Type B pancreatic cell (in vitro differentiated cells): ENCODE results near the gene SMIM43. TPM values are rescaled to one million over a fixed set of nuclear protein-coding genes. Genes with fewer than 3 reads are reported as not detected.

ENCODE experiments used
- DNase-seq: peaks from one replicate; pipeline ENCODE4 v3.0.0; 2021; ENCODE audit warnings: mixed read lengths; ENCODE audit not compliant: unreplicated experiment; ENCODE audit errors: extremely low spot score
- H3K27ac Mint-ChIP-seq: 2 replicates; pipeline ENCODE4 v1.8.0; 2021; ENCODE audit warnings: mild to moderate bottlenecking, mixed read lengths
- H3K27me3 Mint-ChIP-seq: 2 replicates; pipeline ENCODE4 v1.8.0; 2021; ENCODE audit warnings: mixed read lengths
- H3K36me3 Mint-ChIP-seq: 2 replicates; pipeline ENCODE4 v1.8.0; 2021; ENCODE audit warnings: mixed read lengths
- H3K4me1 Mint-ChIP-seq: one replicate; pipeline ENCODE4 v1.8.0; 2021; ENCODE audit warnings: mixed read lengths; ENCODE audit not compliant: unreplicated experiment
- H3K4me3 Mint-ChIP-seq: 2 replicates; pipeline ENCODE4 v1.8.0; 2021; ENCODE audit warnings: mild to moderate bottlenecking, mixed read lengths
- H3K9me3 Mint-ChIP-seq: 2 replicates; pipeline ENCODE4 v1.8.0; 2021; ENCODE audit warnings: mixed read lengths
- total RNA-seq: library from RNA; stranded (reverse); gene quantifications from 2 replicates; pipeline ENCODE4 v1.2.1, GENCODE V29; 2021; ENCODE audit warnings: low replicate concordance
- TF ChIP-seq, protein P1 (sequence below): fragments of 200-600 bp; sonication (generic); conservative IDR thresholded peaks from 2 replicates; pipeline ENCODE4 v1.5.0; 2021; ENCODE audit warnings: antibody characterized with exemption, mild to moderate bottlenecking

SMIM43 gene
- total RNA-seq, 1 donor from 2014 or later, result 0.60 TPM

DNA sequence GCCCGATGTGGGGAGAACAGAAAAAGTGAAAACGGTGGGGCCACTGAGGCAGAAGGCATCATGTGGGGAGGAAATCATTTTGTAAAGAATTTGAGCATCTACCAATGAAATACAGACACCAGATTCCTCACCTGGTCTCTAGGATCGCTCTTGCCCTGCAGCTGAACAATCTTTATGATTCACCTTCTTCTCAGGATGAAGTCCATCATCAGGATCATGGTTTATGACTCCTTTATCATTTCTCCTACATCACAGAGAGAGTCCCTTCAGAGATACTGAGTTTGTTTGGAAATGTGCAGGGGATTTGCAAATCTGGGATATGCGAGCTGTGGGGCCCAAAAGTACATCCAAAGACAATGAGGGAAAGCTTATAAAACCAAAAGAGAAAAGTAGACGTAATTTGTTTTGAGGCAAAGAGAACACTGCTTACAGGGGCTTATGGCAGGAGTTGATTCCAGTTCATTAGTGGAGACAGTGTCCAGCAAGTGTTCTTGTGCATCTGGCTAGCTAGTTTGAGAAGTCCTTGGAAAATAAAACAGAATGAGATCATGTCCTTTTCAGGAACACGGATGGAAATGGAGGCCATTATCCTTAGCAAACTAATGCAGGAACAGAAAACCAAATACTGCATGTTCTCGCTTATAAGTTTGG is 52.8 kb downstream of the SMIM43 start:
- Mint-ChIP-seq H3K4me3 (peak overlapping the region; percentile 76), H3K4me1 (peaks cover 9% of the 10 kb centered on the region), H3K36me3 (no peaks in the 10 kb centered on the region), H3K27me3 (no peaks in the 10 kb centered on the region), H3K9me3 (no peaks in the 10 kb centered on the region), H3K27ac (peak overlapping the region; percentile 81)
- TF ChIP-seq, protein P1, sequence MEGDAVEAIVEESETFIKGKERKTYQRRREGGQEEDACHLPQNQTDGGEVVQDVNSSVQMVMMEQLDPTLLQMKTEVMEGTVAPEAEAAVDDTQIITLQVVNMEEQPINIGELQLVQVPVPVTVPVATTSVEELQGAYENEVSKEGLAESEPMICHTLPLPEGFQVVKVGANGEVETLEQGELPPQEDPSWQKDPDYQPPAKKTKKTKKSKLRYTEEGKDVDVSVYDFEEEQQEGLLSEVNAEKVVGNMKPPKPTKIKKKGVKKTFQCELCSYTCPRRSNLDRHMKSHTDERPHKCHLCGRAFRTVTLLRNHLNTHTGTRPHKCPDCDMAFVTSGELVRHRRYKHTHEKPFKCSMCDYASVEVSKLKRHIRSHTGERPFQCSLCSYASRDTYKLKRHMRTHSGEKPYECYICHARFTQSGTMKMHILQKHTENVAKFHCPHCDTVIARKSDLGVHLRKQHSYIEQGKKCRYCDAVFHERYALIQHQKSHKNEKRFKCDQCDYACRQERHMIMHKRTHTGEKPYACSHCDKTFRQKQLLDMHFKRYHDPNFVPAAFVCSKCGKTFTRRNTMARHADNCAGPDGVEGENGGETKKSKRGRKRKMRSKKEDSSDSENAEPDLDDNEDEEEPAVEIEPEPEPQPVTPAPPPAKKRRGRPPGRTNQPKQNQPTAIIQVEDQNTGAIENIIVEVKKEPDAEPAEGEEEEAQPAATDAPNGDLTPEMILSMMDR, result no peak
- DNase-seq, result no peak

DNA sequence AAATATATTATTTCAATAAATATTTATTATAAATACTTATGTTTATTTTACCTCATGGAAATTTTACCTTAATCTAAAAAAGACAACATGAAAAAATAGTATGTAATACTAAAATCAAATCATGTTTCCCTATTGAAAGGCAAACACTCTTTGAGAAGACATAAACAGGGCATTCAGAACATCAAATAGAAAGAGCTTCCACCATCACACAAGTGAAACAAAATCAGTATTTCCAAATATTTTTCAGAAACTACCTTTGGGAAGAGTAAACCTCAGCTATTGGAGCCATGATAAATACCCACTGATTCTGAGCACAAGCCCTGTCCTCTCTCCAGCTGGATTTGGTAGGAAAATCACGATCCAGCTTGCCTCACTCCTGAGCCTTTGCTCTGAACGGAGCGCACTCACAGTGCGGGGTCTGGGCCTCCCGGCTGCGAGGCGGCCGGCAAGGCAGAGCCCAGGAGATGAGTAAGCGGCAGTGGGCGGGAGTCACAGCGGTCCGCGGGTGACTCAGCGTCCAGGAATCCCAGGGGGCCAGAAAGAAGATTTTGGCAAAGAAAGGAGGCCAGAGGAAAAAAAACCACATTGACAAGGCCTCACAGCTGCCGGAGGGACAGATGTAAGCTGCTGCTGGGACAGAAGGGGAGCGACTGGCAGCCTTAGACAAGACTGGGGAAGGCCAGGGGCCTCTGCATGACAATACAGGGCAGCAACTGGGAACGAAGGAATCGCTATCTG is 53.5 kb downstream of the SMIM43 start:
- H3K36me3 Mint-ChIP-seq, result no peaks in the 10 kb centered on the region
- H3K27ac Mint-ChIP-seq, result peak overlapping the region; percentile 81
- H3K4me1 Mint-ChIP-seq, result peaks cover 9% of the 10 kb centered on the region
- H3K27me3 Mint-ChIP-seq, result no peaks in the 10 kb centered on the region
- peak overlapping the region; percentile 76 for H3K4me3 Mint-ChIP-seq
- TF ChIP-seq, protein P1, result no peak
- peak; percentile 75 for DNase-seq
- H3K9me3 Mint-ChIP-seq, result no peaks in the 10 kb centered on the region

DNA sequence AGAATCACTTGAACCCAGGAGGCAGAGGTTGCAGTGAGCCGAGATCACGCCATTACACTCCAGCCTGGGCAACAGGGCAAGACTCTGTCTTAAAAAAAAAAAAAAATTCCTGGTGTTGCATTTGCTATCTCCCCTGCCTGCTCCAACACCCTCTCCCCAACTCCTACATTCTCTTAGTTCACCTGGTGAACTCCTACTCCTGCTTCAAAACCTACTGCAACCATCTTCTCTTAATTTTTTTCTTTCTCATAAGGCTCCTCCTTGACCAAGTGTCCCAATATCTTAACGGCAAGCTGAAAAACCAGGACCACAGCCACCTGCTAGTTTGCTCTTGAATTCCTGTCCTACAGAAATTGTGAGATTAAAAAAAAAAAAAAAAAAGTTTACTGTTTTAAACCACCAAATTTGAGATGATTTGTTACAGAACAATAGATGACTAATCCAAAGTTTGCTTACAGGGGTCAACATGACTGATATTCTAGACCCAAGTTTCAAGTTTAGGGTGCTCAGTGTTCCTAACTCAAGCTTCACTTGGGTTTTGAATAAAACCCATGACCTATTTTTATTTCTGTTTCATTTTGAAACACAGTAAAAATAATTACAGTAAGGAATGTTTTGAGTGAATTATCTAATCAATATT is 55.1 kb downstream of the SMIM43 start:
- H3K27me3 Mint-ChIP-seq, result no peaks in the 10 kb centered on the region
- TF ChIP-seq, protein P1, result no peak
- H3K36me3 Mint-ChIP-seq, result no peaks in the 10 kb centered on the region
- no peak overlapping the region for H3K4me3 Mint-ChIP-seq
- no peak for DNase-seq
- H3K9me3 Mint-ChIP-seq, result no peaks in the 10 kb centered on the region
- H3K4me1 Mint-ChIP-seq, result peaks cover 9% of the 10 kb centered on the region
- H3K27ac Mint-ChIP-seq, result no peak overlapping the region

Other genes starting within 250 kb of the SMIM43 start
- 175 and 245 TPM in 2 replicates for gene ANXA5, start 68.2 kb downstream of the SMIM43 start, total RNA-seq
- 20.9 and 38.4 TPM in 2 replicates for gene EXOSC9, start 36.2 kb upstream of the SMIM43 start, total RNA-seq
- 22.6 and 48.1 TPM in 2 replicates for gene CCNA2, start 58.7 kb upstream of the SMIM43 start, total RNA-seq
- 19.0 and 26.0 TPM in 2 replicates for gene BBS7, start 105.3 kb upstream of the SMIM43 start, total RNA-seq
- 0.45 and 1.0 TPM in 2 replicates for gene TRPC3, start 186.9 kb upstream of the SMIM43 start, total RNA-seq